HG02870 (cell line): ENCODE results near the gene DGKZ.

ENCODE experiments used
- ATAC-seq: cut with Tn5 transposase; IDR thresholded peaks from one replicate; pipeline ENCODE4 v1.9.1; 2021; ENCODE audit warnings: mild to moderate bottlenecking, moderate library complexity; ENCODE audit not compliant: unreplicated experiment

DGKZ gene

DNA sequence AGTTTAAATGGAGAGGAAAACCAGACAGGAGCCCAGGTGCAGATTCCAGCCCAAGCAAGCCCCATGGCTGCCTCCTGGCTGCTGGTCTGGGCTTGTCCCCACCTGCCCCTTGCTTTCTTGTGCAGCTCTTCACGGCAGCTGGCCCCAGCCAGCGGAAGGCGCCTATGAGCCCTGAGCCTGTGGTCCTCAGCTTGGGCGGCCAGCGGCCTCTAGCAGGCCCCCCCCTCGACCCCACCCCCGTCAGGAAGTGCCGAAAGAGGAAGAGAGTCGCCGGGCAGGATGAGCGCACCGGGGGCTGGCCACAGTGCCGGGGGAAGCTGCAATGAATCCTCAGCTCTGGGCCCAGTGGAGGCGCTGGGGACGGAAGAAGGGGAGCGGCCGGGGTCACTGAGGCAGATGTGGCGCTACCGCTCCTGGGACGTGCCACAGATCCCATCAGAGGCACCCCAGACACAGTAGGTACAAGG is 2.1 kb upstream of the DGKZ start:
- ATAC-seq = peak; percentile 24

- ATAC-seq = no peak
Observed at GRCh38 chr11:46345881-46346484, 1.3 kb upstream of the DGKZ start.

DNA sequence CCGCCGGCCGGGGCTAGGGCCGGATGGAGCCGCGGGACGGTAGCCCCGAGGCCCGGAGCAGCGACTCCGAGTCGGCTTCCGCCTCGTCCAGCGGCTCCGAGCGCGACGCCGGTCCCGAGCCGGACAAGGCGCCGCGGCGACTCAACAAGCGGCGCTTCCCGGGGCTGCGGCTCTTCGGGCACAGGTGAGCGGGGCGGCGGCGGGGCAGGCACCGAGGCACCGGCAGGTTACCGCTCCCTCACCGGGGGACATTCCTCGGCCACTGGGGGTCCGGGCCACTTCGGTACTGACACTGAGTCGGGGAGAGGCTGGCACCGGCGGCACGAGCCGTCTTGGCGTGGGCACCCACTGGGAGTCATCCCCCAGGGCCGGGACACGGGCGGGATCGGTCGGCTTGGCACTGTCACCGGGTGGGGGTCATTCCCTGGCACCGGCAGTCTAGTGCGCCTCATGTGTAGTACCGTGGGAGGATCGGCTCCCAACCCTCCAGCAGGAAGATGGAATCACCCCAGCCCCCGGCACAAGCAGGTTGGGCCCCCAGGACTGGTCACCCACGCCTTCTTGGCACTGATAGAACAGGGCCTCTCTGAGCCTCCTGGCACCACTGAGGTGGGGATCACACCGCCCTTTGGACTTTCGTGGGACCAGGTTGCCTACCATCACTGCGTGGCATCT is 511 bp downstream of the DGKZ start:
- no peak for ATAC-seq

GRCh38 chr11:46348566-46349401 is 1.5 kb downstream of the DGKZ start:
- ATAC-seq = no peak

GRCh38 chr11:46350695-46351094 is 3.4 kb downstream of the DGKZ start:
- ATAC-seq = no peak

DNA sequence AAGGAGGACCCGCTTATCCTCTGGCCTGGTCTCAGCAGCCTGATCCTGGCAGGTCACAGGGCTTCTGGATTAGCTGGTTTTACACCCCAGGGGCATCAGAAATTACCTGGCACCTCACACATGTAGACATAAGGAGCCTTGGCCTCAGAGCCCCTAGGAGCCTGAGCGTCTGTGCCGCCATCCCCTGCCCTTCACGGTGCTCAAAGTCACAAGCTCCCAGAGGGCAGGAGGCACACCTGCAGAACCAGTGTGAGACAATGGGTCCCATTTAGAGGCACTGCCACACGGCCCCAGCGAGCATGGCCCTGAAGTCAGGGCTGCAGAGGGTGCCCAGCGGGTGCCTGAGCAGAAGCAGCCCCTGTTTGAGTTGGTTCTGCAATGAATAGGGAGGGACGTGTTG is 3.9 kb downstream of the DGKZ start:
- ATAC-seq = no peak

DNA sequence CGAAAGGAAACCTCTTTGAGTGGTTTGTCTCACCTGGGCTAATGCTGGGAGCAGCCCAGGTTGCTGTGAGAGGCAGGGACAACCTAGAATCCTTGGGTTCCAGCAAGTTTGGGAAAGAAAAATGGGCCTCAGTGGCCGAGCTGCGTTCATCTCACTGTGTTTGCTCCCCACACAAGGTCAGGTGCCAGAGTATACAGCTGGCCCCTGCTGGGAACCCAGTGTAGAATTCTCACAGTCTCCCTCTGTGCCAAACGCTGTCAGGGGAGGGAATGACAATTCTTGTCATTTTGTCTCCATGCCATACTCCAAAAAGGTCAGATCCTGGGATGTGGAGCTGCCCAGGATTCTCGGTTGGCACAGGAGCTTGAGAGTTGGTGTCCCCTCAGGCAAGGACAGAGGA is 4.3 kb downstream of the DGKZ start:
- no peak for ATAC-seq

DNA sequence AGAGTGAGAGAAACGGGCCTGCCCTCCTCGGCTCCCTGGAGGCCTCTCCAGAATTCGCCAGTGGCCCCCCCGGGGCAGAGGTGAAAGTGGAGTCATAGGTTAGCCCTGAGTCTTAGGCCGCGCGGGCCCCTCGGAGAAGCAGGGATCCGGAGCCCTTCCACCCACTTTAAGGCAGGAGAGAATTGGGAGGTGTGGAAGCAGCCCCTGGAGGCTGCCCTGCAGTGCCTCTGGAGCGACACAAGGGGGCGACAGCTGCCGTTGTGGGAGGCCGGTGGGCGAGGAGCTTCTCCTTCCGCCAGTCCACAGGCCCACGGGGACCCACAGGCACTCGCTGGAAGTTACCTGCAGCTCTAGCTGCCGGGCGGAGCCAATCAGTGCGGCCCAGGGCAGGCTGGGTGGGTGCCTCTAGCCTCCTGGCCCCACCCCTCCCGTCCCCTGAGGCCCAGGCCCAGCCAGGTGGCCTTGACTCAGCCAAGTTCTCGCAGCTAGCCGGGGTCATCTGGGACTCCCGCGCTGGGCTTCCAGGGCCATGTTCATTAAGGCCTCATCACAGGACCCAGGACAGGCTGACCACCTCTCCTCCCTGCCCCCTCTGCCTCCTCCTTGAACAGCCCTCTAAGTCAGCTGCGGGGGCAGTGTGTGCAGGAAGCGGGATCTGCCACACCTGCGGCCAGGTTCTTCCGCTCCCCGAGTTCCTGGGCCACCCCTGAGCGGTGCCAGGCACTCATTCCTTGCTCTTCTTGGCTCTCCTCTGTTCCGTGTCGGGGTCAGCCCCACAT is 5.0 kb downstream of the DGKZ start:
- ATAC-seq = no peak

DNA sequence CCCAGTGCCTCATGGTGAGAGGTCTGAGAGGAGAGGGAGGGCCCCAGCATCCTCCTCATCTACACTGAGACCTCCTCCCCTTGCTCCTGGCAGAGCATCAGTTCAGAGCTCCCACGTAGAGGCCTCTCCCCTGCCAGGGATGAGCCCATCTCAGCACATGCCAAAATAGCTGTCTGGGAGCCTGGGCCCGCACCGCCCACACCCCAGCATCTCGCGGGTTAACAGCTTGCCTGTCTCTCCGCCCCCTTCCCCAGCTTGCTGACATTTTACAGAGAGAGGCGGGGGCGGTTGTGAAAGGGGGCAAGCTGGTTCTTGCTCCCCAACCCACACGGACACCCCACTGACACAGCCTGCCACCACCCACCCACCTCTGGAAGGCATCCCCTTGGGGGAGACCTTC is 6.4 kb downstream of the DGKZ start:
- no peak for ATAC-seq

DNA sequence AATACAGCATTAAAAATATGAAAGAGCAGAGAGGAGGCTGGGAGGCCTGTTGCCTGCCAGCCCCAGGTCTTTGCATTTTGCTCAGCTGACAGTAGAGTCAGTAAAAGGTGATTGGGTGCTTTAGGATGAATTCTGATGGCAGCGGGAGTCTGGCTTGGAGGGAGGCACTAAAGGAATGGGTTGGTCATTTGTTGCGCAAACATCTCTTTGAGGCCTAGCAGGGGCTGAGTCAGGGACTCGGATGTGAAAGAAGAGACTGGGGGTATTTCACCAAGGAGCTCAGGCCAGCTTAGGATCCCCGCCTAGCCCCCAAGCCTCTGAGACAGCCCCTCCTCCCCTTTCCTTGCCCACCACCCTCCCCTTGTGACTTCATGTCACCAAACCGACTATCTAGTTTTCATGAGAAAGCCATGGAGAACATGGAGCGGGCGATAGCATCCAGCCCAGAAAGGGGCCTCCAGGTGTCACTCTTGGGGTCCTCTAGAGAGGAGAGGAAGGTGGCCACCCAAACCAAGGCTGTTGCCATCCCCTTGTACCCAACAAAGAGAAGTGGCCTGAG is 9.7 kb downstream of the DGKZ start:
- ATAC-seq = no peak

DNA sequence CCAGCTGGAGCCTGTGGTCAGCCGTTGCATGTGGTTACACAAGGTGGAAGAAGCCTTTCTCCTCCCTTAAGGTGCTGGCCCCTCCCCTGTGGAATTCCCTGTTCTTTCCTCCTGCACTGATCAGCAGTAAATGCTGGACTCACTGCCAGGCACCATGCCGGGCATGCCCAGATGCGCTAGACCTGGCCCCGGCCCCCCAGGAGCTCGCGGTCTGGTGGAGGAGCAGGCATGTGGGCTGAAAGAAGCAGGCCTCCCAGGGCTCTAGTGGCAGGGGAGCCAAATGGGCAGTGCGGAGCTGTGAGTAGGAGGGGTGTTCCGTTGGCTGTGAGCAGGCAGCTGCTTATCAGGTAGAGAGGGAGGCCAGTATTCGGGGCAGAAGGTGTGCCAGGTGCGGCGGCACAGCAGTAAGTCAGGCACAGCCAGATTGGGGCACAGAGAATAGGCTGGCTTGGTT is 10.2 kb downstream of the DGKZ start:
- no peak for ATAC-seq

GRCh38 chr11:46359953-46360352 is 12.7 kb downstream of the DGKZ start:
- ATAC-seq = no peak

DNA sequence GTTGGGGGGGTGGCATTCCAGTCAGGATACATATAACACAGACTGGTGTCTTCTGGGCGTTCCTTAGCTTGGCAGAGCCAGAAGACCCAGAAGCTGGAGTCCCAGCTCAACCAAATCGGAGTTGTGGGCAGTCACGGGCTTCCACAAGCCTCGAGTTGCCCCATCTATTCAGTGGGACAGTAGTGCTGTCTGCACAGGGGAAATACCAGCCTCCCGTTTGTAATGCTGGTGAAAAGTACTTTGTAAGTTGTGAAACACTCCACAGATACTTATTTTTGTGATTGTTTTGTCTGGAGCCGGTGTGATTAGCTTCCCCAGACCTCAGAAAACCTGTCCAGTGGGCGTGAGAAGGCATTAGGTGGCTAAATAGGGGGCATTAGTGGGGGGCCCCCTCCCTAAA is 13.6 kb downstream of the DGKZ start:
- no peak for ATAC-seq

GRCh38 chr11:46361283-46362155 is 14.3 kb downstream of the DGKZ start:
- ATAC-seq = peak; percentile 86

DNA sequence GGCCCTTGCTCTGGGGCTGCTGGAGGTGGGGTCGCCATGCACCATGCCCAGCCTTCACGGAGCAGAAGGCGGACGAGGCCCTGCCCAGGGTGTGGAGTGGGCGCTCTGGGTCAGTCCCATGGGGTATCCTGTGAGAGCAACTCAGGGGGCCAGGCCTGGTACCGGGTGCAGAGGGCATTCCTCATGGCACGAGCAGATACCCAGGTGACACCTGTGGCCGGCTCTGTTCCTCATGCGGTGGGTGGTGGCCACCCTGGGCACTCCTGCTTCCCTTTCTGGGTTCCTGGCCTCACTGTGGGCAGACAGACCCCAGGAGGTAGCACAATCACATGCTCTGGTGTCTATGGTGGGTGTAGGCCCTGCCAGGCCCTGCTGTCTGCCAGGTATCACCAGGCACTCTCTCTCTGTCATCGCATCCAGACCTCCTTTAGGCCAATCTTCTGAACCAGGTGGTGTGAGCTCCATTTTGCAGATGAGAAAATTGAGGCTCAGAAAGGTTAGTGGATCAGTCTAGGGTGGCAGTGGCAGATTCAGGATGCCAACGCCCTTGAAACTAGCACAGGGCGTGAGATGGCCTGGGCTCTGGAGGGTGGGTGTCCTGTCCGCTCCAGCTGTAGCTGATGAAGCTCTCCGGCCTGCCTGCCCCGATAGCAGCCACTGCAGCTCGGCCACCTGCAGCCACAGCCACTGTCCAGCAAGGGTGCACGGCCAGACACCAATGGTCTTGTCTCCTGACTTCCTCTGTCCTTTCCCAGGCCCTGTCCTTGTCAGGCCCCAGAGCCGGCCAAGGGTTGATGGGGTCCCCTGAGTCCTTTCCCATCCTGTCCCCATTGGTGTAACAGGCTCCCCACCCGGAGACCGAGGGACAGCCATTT is 15.1 kb downstream of the DGKZ start:
- no peak for ATAC-seq

- ATAC-seq = no peak
Observed at GRCh38 chr11:46363031-46363407, 15.8 kb downstream of the DGKZ start.

GRCh38 chr11:46363455-46364005 is 16.3 kb downstream of the DGKZ start:
- no peak for ATAC-seq

DNA sequence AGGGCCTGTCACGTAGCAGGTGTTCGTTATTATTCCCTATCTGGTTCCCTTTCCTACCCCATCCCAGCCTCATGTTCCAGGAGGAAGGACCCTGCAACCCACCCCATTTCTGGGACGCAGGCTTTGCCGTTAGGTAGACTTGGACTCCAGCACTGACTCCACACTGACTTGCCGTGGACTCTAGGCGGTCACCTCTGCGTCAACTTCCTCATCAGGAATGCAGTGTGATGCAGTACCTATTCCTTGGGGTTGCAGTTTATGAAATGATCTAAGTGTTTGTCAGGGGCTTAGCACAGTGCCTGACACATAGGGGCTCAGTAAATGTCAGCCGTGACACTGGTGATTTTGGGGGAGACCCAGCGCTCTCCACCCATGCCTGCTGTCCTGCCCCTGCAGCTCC is 16.8 kb downstream of the DGKZ start:
- no peak for ATAC-seq

GRCh38 chr11:46364791-46365190 is 17.5 kb downstream of the DGKZ start:
- ATAC-seq = no peak
